Right atrium auricular region (tissue), 2 donors: Measurements from ENCODE around the gene LRRFIP1. TPM values are rescaled to one million over a fixed set of nuclear protein-coding genes. Genes with fewer than 3 reads are reported as not detected.
A peak's percentile ranks its signal among the peaks of the same experiment; 100 is the strongest.

Experiments
- DNase-seq: peaks from one replicate; pipeline ENCODE4 v3.0.0-alpha.2; 2019; ENCODE audit warnings: low spot score
- H3K27ac ChIP-seq, 2 donors: fragments of 200-600 bp; sonication (generic); 1 replicate in 1 of 2; 2 replicates in 1 of 2; pipeline ENCODE4 v1.5.1; 2016 to 2019
- H3K27me3 ChIP-seq, 2 donors: fragments of 200-600 bp; sonication (generic); one replicate each; pipeline versions ENCODE4 v1.5.1 to v1.6.0; 2017 to 2019
- H3K36me3 ChIP-seq: fragments of 200-600 bp; sonication (generic); one replicate; pipeline ENCODE4 v1.5.1; 2016
- H3K4me1 ChIP-seq, 2 donors: fragments of 200-600 bp; sonication (generic); one replicate each; pipeline versions ENCODE4 v1.5.1 to v1.6.0; 2017 to 2019
- H3K4me3 ChIP-seq, 2 donors: fragments of 200-600 bp; sonication (generic); 1 replicate in 1 of 2; 2 replicates in 1 of 2; pipeline ENCODE4 v1.5.1; 2017 to 2019; ENCODE audit warnings: mild to moderate bottlenecking in 1 of 2, moderate library complexity in 1 of 2
- H3K9me3 ChIP-seq, 2 donors: fragments of 200-600 bp; sonication (generic); one replicate each; pipeline ENCODE4 v1.5.1; 2019
- total RNA-seq, 2 donors: library from RNA; depleted of rRNA; stranded (reverse); fragments of >200 nt; gene quantifications; one replicate each; pipeline ENCODE4 v1.1.0, GENCODE V29; 2016
- TF ChIP-seq, protein P1 (sequence below), 2 donors: fragments of 200-600 bp; sonication (generic); IDR thresholded peaks; one replicate each; pipeline ENCODE4 v1.5.1; 2019; ENCODE audit warnings: antibody characterized with exemption in 2 of 2

Gene LRRFIP1
- total RNA-seq, 2 donors from 2014 or later: 71.2 to 88.5 TPM

DNA sequence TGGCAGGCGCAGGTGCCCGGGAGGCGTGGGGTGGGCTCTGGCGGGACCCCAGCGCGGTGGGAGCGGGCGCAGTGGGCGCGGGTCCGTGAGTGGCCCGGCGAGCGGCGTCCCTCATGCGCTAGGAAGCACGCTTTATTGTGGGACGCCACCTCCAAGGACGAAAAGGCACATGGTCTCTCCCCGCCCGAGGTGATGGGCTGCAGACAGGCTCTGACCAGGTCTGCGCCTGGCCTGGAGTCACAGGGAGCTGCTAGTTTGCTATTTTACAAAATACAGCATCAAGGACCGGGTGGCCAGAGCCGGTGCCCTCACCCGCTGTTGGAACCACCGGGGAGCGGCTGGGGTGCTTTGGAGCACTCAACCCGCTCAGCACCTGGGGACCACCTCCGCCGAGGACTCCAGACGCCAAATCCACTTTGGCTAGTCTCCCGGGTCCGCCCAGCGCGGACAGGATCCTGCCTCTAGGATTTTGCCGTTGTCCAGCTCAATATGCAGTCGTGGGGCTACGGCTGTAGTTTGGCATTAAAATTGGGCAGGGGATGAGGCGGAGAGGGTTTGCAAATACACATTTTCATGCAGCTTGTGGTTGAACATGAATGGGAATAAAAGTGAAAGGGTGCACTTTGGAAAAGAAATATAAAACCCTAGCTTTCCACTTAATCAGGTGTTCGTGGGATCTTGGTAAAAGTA is 65.4 kb downstream of the LRRFIP1 start:
- Histone ChIP-seq H3K9me3 (no peaks in the 10 kb centered on the region), H3K4me1 (peaks cover 0 to 88% of the 10 kb centered on the region in 2 donors), H3K27ac (peak overlapping the region; percentile 92 to 93), H3K4me3 (peak overlapping the region; percentile 71 to 78), H3K36me3 (no peaks in the 10 kb centered on the region), H3K27me3 (no peaks in the 10 kb centered on the region)
- TF ChIP-seq, protein P1, sequence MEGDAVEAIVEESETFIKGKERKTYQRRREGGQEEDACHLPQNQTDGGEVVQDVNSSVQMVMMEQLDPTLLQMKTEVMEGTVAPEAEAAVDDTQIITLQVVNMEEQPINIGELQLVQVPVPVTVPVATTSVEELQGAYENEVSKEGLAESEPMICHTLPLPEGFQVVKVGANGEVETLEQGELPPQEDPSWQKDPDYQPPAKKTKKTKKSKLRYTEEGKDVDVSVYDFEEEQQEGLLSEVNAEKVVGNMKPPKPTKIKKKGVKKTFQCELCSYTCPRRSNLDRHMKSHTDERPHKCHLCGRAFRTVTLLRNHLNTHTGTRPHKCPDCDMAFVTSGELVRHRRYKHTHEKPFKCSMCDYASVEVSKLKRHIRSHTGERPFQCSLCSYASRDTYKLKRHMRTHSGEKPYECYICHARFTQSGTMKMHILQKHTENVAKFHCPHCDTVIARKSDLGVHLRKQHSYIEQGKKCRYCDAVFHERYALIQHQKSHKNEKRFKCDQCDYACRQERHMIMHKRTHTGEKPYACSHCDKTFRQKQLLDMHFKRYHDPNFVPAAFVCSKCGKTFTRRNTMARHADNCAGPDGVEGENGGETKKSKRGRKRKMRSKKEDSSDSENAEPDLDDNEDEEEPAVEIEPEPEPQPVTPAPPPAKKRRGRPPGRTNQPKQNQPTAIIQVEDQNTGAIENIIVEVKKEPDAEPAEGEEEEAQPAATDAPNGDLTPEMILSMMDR (IDR thresholded peaks at IDR 0.05): no peak
- no peak for DNase-seq

DNA sequence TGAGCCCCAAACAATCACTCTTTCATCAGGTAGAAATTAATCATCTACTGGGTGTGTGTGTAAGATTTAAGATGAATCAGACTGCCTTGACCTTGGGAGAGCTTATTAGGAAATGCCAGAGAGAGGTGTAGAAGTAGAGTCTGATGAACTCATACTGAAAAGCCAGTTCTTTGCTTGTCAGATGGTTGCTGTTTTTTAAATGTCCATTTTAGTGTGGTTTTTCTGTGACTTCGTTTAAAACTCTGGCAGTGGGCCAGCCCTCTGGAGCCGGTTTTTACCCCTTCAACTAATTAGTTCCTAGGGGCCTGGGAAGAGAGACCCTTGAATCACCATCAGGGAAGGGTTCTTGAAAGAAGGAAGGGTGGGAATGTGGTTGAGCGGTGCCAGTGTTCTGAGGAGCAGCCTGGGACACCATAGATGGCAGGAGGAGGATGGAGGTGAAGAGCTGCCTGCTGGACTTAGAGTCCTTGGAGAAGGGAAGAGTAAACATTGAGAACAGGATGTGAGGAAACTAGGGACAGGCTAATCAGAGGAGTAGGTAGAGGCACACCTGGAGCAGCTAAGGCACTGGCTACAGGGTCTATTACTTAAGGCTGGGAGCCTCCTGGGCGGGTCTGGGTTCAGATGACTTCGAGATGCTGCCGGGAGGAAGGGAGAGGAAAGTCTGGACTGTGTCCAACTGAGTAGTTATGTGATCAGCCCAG is 66.1 kb downstream of the LRRFIP1 start:
- no peaks in the 10 kb centered on the region for H3K9me3 ChIP-seq
- DNase-seq: no peak
- TF ChIP-seq, protein P1 (IDR thresholded peaks at IDR 0.05): no peak
- peaks cover 0 to 88% of the 10 kb centered on the region in 2 donors for H3K4me1 ChIP-seq
- H3K36me3 ChIP-seq: no peaks in the 10 kb centered on the region
- H3K27me3 ChIP-seq: no peaks in the 10 kb centered on the region
- H3K27ac ChIP-seq: peak overlapping the region; percentile 92 to 93
- peak overlapping the region; percentile 71 to 78 for H3K4me3 ChIP-seq

DNA sequence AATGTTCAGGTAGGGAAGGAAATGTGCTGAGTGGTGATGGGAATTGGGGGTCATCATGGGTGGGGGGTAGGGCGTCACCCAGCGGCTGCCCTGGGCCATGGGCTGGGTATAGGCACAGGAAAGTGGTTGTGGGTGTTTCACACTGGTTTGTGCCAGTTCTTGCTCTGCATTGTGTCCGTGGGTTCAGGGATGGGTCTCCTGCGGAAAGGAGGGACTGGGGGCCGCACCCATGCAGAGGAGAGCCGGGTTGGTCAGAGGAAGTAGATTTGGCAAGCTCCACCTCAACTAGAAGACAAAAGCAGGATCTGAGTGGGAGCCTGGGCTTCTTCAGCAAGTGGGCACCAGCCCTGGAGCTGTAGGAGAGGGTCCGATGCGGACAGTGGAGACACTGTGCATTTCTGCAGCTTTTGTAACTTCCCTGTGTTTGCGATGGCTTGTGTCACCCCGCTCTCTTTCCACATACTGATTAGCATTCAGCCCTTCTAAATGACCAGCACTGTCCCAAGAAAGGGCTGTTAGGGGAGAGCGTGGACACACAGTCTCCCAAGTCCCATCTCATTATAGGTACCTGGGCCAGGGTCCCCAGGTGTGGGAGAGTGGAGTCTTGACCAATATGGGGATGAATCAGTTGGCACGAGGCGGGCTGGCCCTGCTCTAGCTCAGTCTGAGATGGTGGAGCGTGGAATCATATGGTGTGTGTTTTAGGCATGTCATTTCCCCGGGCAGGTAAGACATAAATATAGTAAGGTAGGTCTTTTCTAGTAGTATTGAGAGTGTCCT is 67.2 kb downstream of the LRRFIP1 start:
- Histone ChIP-seq H3K27me3 (no peaks in the 10 kb centered on the region), H3K4me1 (peaks cover 0 to 87% of the 10 kb centered on the region in 2 donors), H3K9me3 (no peaks in the 10 kb centered on the region), H3K4me3 (peak overlapping the region in 1 of 2 donors; percentile 71), H3K27ac (peak overlapping the region; percentile 92 to 93), H3K36me3 (no peaks in the 10 kb centered on the region)
- TF ChIP-seq, protein P1 (IDR thresholded peaks at IDR 0.05): no peak
- no peak for DNase-seq

GRCh38 chr2:237695201-237695780 is 67.9 kb downstream of the LRRFIP1 start:
- Histone ChIP-seq H3K4me1 (peaks cover 0 to 87% of the 10 kb centered on the region in 2 donors), H3K36me3 (no peaks in the 10 kb centered on the region), H3K4me3 (peak overlapping the region in 1 of 2 donors; percentile 71), H3K27ac (peak overlapping the region; percentile 92 to 93), H3K27me3 (no peaks in the 10 kb centered on the region), H3K9me3 (no peaks in the 10 kb centered on the region)
- DNase-seq: no peak
- TF ChIP-seq, protein P1 (IDR thresholded peaks at IDR 0.05): no peak

- Histone ChIP-seq H3K4me3 (no peak overlapping the region), H3K27me3 (no peaks in the 10 kb centered on the region), H3K4me1 (peaks cover under 1 to 90% of the 10 kb centered on the region in 2 donors), H3K9me3 (no peaks in the 10 kb centered on the region), H3K27ac (peak overlapping the region; percentile 92 to 93), H3K36me3 (no peaks in the 10 kb centered on the region)
- TF ChIP-seq, protein P1 (IDR thresholded peaks at IDR 0.05): no peak
- DNase-seq: no peak
Observed at GRCh38 chr2:237696461-237696860, 69.1 kb downstream of the LRRFIP1 start.
